SK-N-SH treated with all-trans-retinoic acid at 6 μM for 48 hours (cell line): ENCODE results near the gene CYP4F11.

ENCODE experiments used
- CSDC2 ChIP-seq: fragments of 250-450 bp; sonication (Bioruptor Pico); IDR thresholded peaks from 2 replicates; pipeline ENCODE4 v1.5.0; 2020; ENCODE audit warnings: mild to moderate bottlenecking, moderate library complexity
- PATZ1 ChIP-seq: fragments of 250-450 bp; sonication (Bioruptor Pico); IDR thresholded peaks from 2 replicates; pipeline ENCODE4 v1.8.0; 2020; ENCODE audit warnings: mild to moderate bottlenecking, moderate library complexity, borderline replicate concordance
- PPARA ChIP-seq: fragments of 250-450 bp; sonication (Bioruptor Pico); IDR thresholded peaks from 2 replicates; pipeline ENCODE4 v1.5.0; 2020; ENCODE audit warnings: mild to moderate bottlenecking, borderline replicate concordance
- RARB ChIP-seq: fragments of 250-450 bp; sonication (Bioruptor Pico); IDR thresholded peaks from 2 replicates; pipeline ENCODE4 v1.8.0; 2021; ENCODE audit warnings: mild to moderate bottlenecking, moderate library complexity
- TOX ChIP-seq: fragments of 250-450 bp; sonication (Bioruptor Pico); IDR thresholded peaks from 2 replicates; pipeline ENCODE4 v1.8.0; 2021; ENCODE audit warnings: mild to moderate bottlenecking, moderate library complexity, borderline replicate concordance
- ZNF565 ChIP-seq: fragments of 450-650 bp; formaldehyde crosslinking; conservative IDR thresholded peaks from 2 replicates; pipeline ENCODE4 v1.5.0; 2020; ENCODE audit warnings: low read depth, mild to moderate bottlenecking, moderate library complexity

- TF ChIP-seq TOX (CRISPR knock-in tag) (no peak), PATZ1 (CRISPR knock-in tag) (no peak), ZNF565 (CRISPR knock-in tag) (no peak), RARB (CRISPR knock-in tag) (no peak), PPARA (CRISPR knock-in tag) (no peak), CSDC2 (CRISPR knock-in tag) (no peak)
Observed at GRCh38 chr19:15954820-15955219, 20.5 kb upstream of the CYP4F11 start.
